Measurements from ENCODE around the gene LEAP2. TPM values are rescaled to one million over a fixed set of nuclear protein-coding genes. Genes with fewer than 3 reads are reported as not detected.

The LEAP2 gene
- total and polyA plus RNA-seq, 2 donors (not counting 1 experiment from before 2014, with no cell fraction given) = 2.2 to 5.4 TPM

GRCh38 chr5:132830436-132831094, 42.9 kb upstream of the LEAP2 start, which contains the start of gene SHROOM1:
TSS of gene SHROOM1 (minus strand) at chr5:132830647. CDS start at chr5:132826140, 4,507 bp downstream.
- peaks cover 17 to 22% of the 10 kb centered on the region in 2 donors for H3K4me1 ChIP-seq (ENCODE audit: control insufficient read depth in 2 of 2, insufficient read depth in 2 of 2, low read length in 2 of 2)
- WGBS (ENCODE audit: insufficient coverage) = 11% methylated on average over 78 of the region's 78 CpGs
- ChIA-PET POLR2A (interaction anchor here (0.9 to 1.3 kb wide), 2 partner anchors 9 to 53 kb away, joined by 3 read pairs; no protein-coding TSS in a partner anchor), CTCF (interaction anchor here (0.7 to 7.4 kb wide), 15 partner anchors 10 to 303 kb away, joined by 3 to 75 read pairs (median 4); partner anchors contain the start of genes GDF9, SOWAHA and UQCRQ)
- Mint-ChIP-seq H3K9me3 (ENCODE audit: insufficient read depth) (no peaks in the 10 kb centered on the region), H3K27me3 (peaks cover 23% of the 10 kb centered on the region), H3K4me3 (peak within 1 kb of the TSS; percentile 93), H3K4me1 (peaks cover 18% of the 10 kb centered on the region), H3K27ac (peak within 1 kb of the TSS; percentile 71)
- H3K9ac ChIP-seq (ENCODE audit: low read length) = peak within 1 kb of the TSS; percentile 65
- peaks cover 0 to 3% (median 0%) of the 10 kb centered on the region in 3 donors for H3K9me3 ChIP-seq (ENCODE audit: control extremely low read depth in 1 of 3, control insufficient read depth in 2 of 3, insufficient read depth in 1 of 3, low read length in 2 of 3)
- peak within 1 kb of the TSS in 4 of 5 experiments; percentile 35 to 73 (median 57) for H3K4me3 ChIP-seq (ENCODE audit: control extremely low read depth in 1 of 5, extremely low read depth in 1 of 5, insufficient read depth in 1 of 5, low read depth in 2 of 5, low read length in 4 of 5)
- H3K4me2 ChIP-seq (replicated peaks; ENCODE audit: low read depth, low read length, poor library complexity, severe bottlenecking) = peak within 1 kb of the TSS; percentile 88
- intact Hi-C loops (cut with micrococcal nuclease) = loop anchor here (1.0 to 5.0 kb wide), 3 partner anchors 36 to 517 kb away; partner anchors contain the start of genes GDF9 and UQCRQ
- H3K27me3 ChIP-seq (replicated peaks in 1 of 4; ENCODE audit: control extremely low read depth in 1 of 4, control insufficient read depth in 3 of 4, insufficient read depth in 4 of 4, low read length in 3 of 4) = peaks cover 0 to 50% (median 27%) of the 10 kb centered on the region in 4 experiments
- H2AFZ ChIP-seq (ENCODE audit: insufficient read depth, low read depth, low read length, poor library complexity, severe bottlenecking) = peak within 1 kb of the TSS; percentile 89
- DNase-seq = no peak
- H4K20me1 ChIP-seq (ENCODE audit: control insufficient read depth, insufficient read depth, low read length, poor library complexity, severe bottlenecking) = no peaks in the 10 kb centered on the region
- TF ChIP-seq CTCF (IDR thresholded peaks at IDR 0.05) (no peak), EZH2 (IDR thresholded peaks at IDR 0.05; ENCODE audit: borderline replicate concordance, insufficient read depth, low read depth, low read length, poor library complexity, severe bottlenecking) (no peak)
- no peaks in the 10 kb centered on the region for H3K36me3 ChIP-seq (replicated peaks in 1 of 2; ENCODE audit: control extremely low read depth in 1 of 2, control insufficient read depth in 1 of 2, extremely low read depth in 1 of 2, insufficient read depth in 2 of 2, low read length in 1 of 2)
- no peaks in the 10 kb centered on the region for H3K79me2 ChIP-seq (ENCODE audit: control insufficient read depth, insufficient read depth, low read length)
- peak; percentile 46 for ATAC-seq (ENCODE audit: low read depth)
- no peak within 1 kb of the TSS for H3K27ac ChIP-seq (ENCODE audit: low read length in 2 of 2)
